ENCODE results near the gene ASAP2. TPM values are rescaled to one million over a fixed set of nuclear protein-coding genes. Genes with fewer than 3 reads are reported as not detected.

Gene ASAP2
- polyA plus RNA-seq, 1 donor (not counting 4 experiments of a cell fraction or from before 2014, with no cell fraction given) = 54.2 TPM

DNA sequence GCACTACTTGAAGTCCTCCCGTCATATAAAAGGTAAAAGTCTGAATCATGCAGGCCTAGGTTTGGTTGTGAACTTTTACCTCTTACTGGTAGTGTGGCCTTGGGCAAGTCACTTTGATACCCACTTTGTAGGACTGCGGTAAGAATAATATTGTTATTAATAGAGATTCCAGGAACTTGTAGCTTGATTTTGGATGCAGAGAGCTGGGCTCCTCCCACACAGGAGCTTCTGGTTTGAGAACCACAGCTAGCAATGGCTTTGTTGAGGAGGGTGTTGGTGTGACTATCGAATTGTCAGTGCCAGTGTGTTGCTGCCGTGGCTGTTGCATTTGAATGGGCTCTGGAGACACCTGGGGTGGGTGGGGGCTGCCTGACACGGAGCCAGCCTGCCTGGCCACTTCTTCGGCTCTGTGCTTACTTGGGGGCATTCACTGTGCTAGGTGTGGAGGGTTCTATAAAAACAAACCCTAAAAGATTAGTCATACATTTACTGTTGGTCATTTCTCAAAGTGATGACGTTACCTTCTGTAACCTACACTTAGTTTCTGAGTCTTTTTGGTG lies 38.5 kb downstream of the ASAP2 start:
- H3K79me2 ChIP-seq (ENCODE audit: control insufficient read depth, insufficient read depth, low read length) = peaks cover 90% of the 10 kb centered on the region
- H3K27ac ChIP-seq (ENCODE audit: control insufficient read depth, insufficient read depth, low read length) = peak overlapping the region; percentile 27
- no peaks in the 10 kb centered on the region for H3K27me3 ChIP-seq (ENCODE audit: control insufficient read depth, extremely low read depth, insufficient read depth, low read length)
- dilution Hi-C loops (cut with MboI; ENCODE audit: extremely low pct_ligation_motif_present, low sequenced_read_pairs) = no loop called here
- H3K9ac ChIP-seq (ENCODE audit: control insufficient read depth, extremely low read depth, insufficient read depth, low read length) = no peak overlapping the region
- DNase-seq (ENCODE audit: low read depth, low spot score) (no peak), FAIRE-seq (no peak)
- H3K9me1 ChIP-seq (ENCODE audit: control insufficient read depth, extremely low read depth, insufficient read depth, low read length) = no peaks in the 10 kb centered on the region
- no peaks in the 10 kb centered on the region for H3K9me3 ChIP-seq (ENCODE audit: control insufficient read depth, low read depth, low read length)
- H2AFZ ChIP-seq (ENCODE audit: control insufficient read depth, low read length) = no peak overlapping the region
- no peaks in the 10 kb centered on the region for H4K20me1 ChIP-seq (ENCODE audit: control insufficient read depth, extremely low read depth, insufficient read depth, low read length)
- peaks cover 0 to 17% of the 10 kb centered on the region in 2 experiments for H3K36me3 ChIP-seq (ENCODE audit: control insufficient read depth in 2 of 2, extremely low read depth in 1 of 2, insufficient read depth in 2 of 2, low read length in 2 of 2)
- H3K4me3 ChIP-seq (ENCODE audit: control insufficient read depth in 2 of 3, extremely low read depth in 1 of 3, insufficient read depth in 2 of 3, low read depth in 1 of 3, low read length in 3 of 3) = no peak overlapping the region
- TF ChIP-seq, protein P1, sequence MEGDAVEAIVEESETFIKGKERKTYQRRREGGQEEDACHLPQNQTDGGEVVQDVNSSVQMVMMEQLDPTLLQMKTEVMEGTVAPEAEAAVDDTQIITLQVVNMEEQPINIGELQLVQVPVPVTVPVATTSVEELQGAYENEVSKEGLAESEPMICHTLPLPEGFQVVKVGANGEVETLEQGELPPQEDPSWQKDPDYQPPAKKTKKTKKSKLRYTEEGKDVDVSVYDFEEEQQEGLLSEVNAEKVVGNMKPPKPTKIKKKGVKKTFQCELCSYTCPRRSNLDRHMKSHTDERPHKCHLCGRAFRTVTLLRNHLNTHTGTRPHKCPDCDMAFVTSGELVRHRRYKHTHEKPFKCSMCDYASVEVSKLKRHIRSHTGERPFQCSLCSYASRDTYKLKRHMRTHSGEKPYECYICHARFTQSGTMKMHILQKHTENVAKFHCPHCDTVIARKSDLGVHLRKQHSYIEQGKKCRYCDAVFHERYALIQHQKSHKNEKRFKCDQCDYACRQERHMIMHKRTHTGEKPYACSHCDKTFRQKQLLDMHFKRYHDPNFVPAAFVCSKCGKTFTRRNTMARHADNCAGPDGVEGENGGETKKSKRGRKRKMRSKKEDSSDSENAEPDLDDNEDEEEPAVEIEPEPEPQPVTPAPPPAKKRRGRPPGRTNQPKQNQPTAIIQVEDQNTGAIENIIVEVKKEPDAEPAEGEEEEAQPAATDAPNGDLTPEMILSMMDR (optimal IDR thresholded peaks at IDR 0.05 in 1 of 3, IDR thresholded peaks at IDR 0.05 in 1 of 3, conservative IDR thresholded peaks at IDR 0.05 in 1 of 3; ENCODE audit: extremely low read depth in 1 of 3, insufficient read depth in 2 of 3, low read length in 3 of 3) = no peak
- TF ChIP-seq EZH2 (IDR thresholded peaks at IDR 0.05; ENCODE audit: low read length) = no peak
- H3K4me2 ChIP-seq (ENCODE audit: control insufficient read depth, extremely low read depth, insufficient read depth, low read depth, low read length) = peak overlapping the region; percentile 29
- H3K4me1 ChIP-seq (ENCODE audit: control insufficient read depth, extremely low read depth, insufficient read depth, low read length) = peaks cover 68% of the 10 kb centered on the region

DNA sequence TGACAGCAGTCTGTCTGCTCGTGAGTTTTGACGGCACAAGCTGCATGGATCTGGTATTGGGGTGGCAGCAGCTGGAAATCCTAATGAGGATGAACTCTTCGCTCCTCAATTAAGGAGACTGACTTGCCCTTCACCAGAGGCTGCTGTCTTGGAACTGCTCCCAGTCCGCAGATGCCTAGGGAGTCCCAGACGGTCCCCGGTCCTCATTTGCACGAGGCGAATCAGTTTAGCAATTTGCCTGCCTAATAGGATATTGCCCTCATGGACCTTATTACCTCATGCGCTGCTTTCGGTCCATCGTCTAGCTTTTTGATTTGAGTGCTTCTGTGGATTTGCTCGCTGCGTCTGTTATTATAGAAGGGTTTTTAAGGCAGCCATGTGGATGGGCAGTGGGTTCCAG lies 40.6 kb downstream of the ASAP2 start:
- dilution Hi-C loops (cut with MboI; ENCODE audit: extremely low pct_ligation_motif_present, low sequenced_read_pairs) = no loop called here
- Histone ChIP-seq H3K4me3 (ENCODE audit: control insufficient read depth in 2 of 3, extremely low read depth in 1 of 3, insufficient read depth in 2 of 3, low read depth in 1 of 3, low read length in 3 of 3) (no peak overlapping the region), H3K4me2 (ENCODE audit: control insufficient read depth, extremely low read depth, insufficient read depth, low read depth, low read length) (no peak overlapping the region), H3K27ac (ENCODE audit: control insufficient read depth, insufficient read depth, low read length) (peak overlapping the region; percentile 11), H3K9ac (ENCODE audit: control insufficient read depth, extremely low read depth, insufficient read depth, low read length) (no peak overlapping the region), H3K36me3 (ENCODE audit: control insufficient read depth in 2 of 2, extremely low read depth in 1 of 2, insufficient read depth in 2 of 2, low read length in 2 of 2) (peaks cover 0 to 14% of the 10 kb centered on the region in 2 experiments), H3K79me2 (ENCODE audit: control insufficient read depth, insufficient read depth, low read length) (peaks cover 83% of the 10 kb centered on the region), H4K20me1 (ENCODE audit: control insufficient read depth, extremely low read depth, insufficient read depth, low read length) (no peaks in the 10 kb centered on the region), H3K9me3 (ENCODE audit: control insufficient read depth, low read depth, low read length) (no peaks in the 10 kb centered on the region), H3K9me1 (ENCODE audit: control insufficient read depth, extremely low read depth, insufficient read depth, low read length) (no peaks in the 10 kb centered on the region), H3K4me1 (ENCODE audit: control insufficient read depth, extremely low read depth, insufficient read depth, low read length) (peaks cover 79% of the 10 kb centered on the region), H2AFZ (ENCODE audit: control insufficient read depth, low read length) (no peak overlapping the region), H3K27me3 (ENCODE audit: control insufficient read depth, extremely low read depth, insufficient read depth, low read length) (no peaks in the 10 kb centered on the region)
- FAIRE-seq (no peak), DNase-seq (ENCODE audit: low read depth, low spot score) (no peak)
- no peak for TF ChIP-seq EZH2 (IDR thresholded peaks at IDR 0.05; ENCODE audit: low read length)
- TF ChIP-seq, protein P1 (optimal IDR thresholded peaks at IDR 0.05 in 1 of 3, IDR thresholded peaks at IDR 0.05 in 1 of 3, conservative IDR thresholded peaks at IDR 0.05 in 1 of 3; ENCODE audit: extremely low read depth in 1 of 3, insufficient read depth in 2 of 3, low read length in 3 of 3) = no peak
